Left colon (tissue), 2 donors: ENCODE data around the gene EIF6. TPM values are rescaled to one million over a fixed set of nuclear protein-coding genes. Genes with fewer than 3 reads are reported as not detected.
A peak's percentile ranks its signal among the peaks of the same experiment; 100 is the strongest.

Source experiments
- ATAC-seq: fragments of 200-7000 bp; cut with Tn5 transposase; one replicate; pipeline ENCODE4 v1.9.1; 2020; ENCODE audit warnings: mild to moderate bottlenecking, moderate library complexity
- DNase-seq, 2 donors: peaks; one replicate each; pipeline ENCODE4 v3.0.0-alpha.2; 2020
- intact Hi-C, 2 donors: fragments of 100-400 bp; cut with DNase I in 1 of 2; cut with micrococcal nuclease in 1 of 2; formaldehyde crosslinking; loops; one replicate each; pipeline versions ENCODE4 v1.11.2 to v1.14.0; 2022; cut with DNase I, micrococcal nuclease
- total RNA-seq, 2 donors: library from RNA; stranded (reverse); fragmentation: NEBNext Ultra II Directional; extraction: Animal tissue kit (Norgen Biotek cat#: 25700); gene quantifications; one replicate each; pipeline ENCODE4 v1.2.1, GENCODE V29; 2021
- donor health status: DM: no; HTN: no; CAD: no.
- donor health status: DM: yes; HTN: yes; CAD: no.

The EIF6 gene
- total RNA-seq, 2 donors from 2014 or later, result 199 to 225 TPM

- intact Hi-C loops, result no loop called here
- DNase-seq (no peak), ATAC-seq (peak; percentile 52)
Measured at GRCh38 chr20:35286077-35286898, 1.7 kb upstream of the EIF6 start.

GRCh38 chr20:35285806-35286076, 1.2 kb upstream of the EIF6 start:
- ATAC-seq, result no peak
- intact Hi-C loops, result no loop called here
- no peak for DNase-seq

GRCh38 chr20:35284992-35285805, 627 bp upstream of the EIF6 start:
- no peak for DNase-seq
- ATAC-seq, result peak; percentile 19
- intact Hi-C loops, result no loop called here

- intact Hi-C loops, result no loop called here
- ATAC-seq (peak; percentile 40), DNase-seq (no peak)
Measured at GRCh38 chr20:35283441-35284266, 918 bp downstream of the EIF6 start.

- intact Hi-C loops, result no loop called here
- ATAC-seq (no peak), DNase-seq (no peak)
Measured at GRCh38 chr20:35281506-35282101, 3.0 kb downstream of the EIF6 start.

GRCh38 chr20:35280523-35280922, 4.0 kb downstream of the EIF6 start:
- DNase-seq, result no peak
- no peak for ATAC-seq
- intact Hi-C loops, result no loop called here

GRCh38 chr20:35279533-35280174, 4.9 kb downstream of the EIF6 start:
- intact Hi-C loops, result no loop called here
- DNase-seq, result no peak
- ATAC-seq, result no peak

- intact Hi-C loops, result no loop called here
- DNase-seq (no peak), ATAC-seq (no peak)
Measured at GRCh38 chr20:35279040-35279439, 5.5 kb downstream of the EIF6 start.

- peak; percentile 87 for ATAC-seq
- intact Hi-C loops, result no loop called here
- peak; percentile 89 to 94 for DNase-seq
Measured at GRCh38 chr20:35277531-35278395, 6.8 kb downstream of the EIF6 start, which contains the start of gene MMP24OS. TSS of gene MMP24OS (minus strand) at chr20:35278122. CDS start at chr20:35277929, 193 bp downstream.

GRCh38 chr20:35277127-35277526, 7.4 kb downstream of the EIF6 start:
- ATAC-seq, result no peak
- intact Hi-C loops, result no loop called here
- DNase-seq, result no peak

GRCh38 chr20:35276408-35276807, 8.2 kb downstream of the EIF6 start:
- intact Hi-C loops, result no loop called here

GRCh38 chr20:35275741-35276251, 8.8 kb downstream of the EIF6 start:
- ATAC-seq (no peak), DNase-seq (no peak)
- intact Hi-C loops, result no loop called here

More at GRCh38 chr20:35276408-35276807, 8.2 kb downstream of the EIF6 start:
- DNase-seq (no peak), ATAC-seq (no peak)

GRCh38 chr20:35274172-35275092, 10.1 kb downstream of the EIF6 start:
- intact Hi-C loops, result no loop called here
- ATAC-seq, result no peak
- DNase-seq, result no peak

- intact Hi-C loops, result no loop called here
- DNase-seq, result no peak
- ATAC-seq, result no peak
Measured at GRCh38 chr20:35273449-35274171, 11.0 kb downstream of the EIF6 start.

- intact Hi-C loops, result no loop called here
- no peak for DNase-seq
- no peak for ATAC-seq
Measured at GRCh38 chr20:35271904-35272303, 12.7 kb downstream of the EIF6 start.
